Fibroblast of the aortic adventitia (primary cell): ENCODE measurements around the gene STKLD1. TPM values are rescaled to one million over a fixed set of nuclear protein-coding genes. Genes with fewer than 3 reads are reported as not detected.

ENCODE experiments used
- DNase-seq: peaks from one replicate; pipeline ENCODE4 v3.0.0-alpha.2; 2010; ENCODE audit warnings: low read depth
- H3K4me3 ChIP-seq: 2 replicates; pipeline ENCODE4 v1.5.1; 2011; ENCODE audit warnings: low read depth, mild to moderate bottlenecking, control low read depth, low read length, moderate library complexity
- total RNA-seq: library from RNA; depleted of rRNA; stranded (reverse); fragments of >200 nt; gene quantifications from 2 replicates; pipeline ENCODE4 v1.2.3, GENCODE V29; 2012; ENCODE audit warnings: low replicate concordance
- TF ChIP-seq, protein P1 (sequence below): IDR thresholded peaks from 2 replicates; pipeline ENCODE4 v1.5.1; 2011; ENCODE audit warnings: mild to moderate bottlenecking, low read length, control low read depth, inconsistent platforms; ENCODE audit not compliant: insufficient read depth

The STKLD1 gene
- total RNA-seq, 1 donor = 1.3 TPM

DNA sequence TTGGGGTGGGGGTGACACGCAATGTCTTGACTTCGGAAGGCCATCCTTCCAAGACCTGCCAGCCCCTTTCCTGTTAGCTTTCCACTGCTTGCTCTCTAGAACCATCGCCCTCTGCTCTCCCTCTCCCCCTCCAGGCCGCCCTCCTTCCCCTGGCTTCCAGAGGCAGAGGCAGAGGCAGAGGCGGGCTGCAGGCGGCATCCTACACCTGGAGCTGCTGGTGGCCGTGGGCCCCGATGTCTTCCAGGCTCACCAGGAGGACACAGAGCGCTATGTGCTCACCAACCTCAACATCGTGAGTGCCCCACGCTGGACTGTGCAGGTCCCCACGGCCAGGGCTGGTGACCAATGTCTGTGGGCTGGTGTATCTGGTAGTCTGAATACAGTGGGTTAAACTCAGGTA lies 48.0 kb downstream of the STKLD1 start:
- TF ChIP-seq, protein P1, sequence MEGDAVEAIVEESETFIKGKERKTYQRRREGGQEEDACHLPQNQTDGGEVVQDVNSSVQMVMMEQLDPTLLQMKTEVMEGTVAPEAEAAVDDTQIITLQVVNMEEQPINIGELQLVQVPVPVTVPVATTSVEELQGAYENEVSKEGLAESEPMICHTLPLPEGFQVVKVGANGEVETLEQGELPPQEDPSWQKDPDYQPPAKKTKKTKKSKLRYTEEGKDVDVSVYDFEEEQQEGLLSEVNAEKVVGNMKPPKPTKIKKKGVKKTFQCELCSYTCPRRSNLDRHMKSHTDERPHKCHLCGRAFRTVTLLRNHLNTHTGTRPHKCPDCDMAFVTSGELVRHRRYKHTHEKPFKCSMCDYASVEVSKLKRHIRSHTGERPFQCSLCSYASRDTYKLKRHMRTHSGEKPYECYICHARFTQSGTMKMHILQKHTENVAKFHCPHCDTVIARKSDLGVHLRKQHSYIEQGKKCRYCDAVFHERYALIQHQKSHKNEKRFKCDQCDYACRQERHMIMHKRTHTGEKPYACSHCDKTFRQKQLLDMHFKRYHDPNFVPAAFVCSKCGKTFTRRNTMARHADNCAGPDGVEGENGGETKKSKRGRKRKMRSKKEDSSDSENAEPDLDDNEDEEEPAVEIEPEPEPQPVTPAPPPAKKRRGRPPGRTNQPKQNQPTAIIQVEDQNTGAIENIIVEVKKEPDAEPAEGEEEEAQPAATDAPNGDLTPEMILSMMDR = no peak
- no peak overlapping the region for H3K4me3 ChIP-seq
- no peak for DNase-seq

DNA sequence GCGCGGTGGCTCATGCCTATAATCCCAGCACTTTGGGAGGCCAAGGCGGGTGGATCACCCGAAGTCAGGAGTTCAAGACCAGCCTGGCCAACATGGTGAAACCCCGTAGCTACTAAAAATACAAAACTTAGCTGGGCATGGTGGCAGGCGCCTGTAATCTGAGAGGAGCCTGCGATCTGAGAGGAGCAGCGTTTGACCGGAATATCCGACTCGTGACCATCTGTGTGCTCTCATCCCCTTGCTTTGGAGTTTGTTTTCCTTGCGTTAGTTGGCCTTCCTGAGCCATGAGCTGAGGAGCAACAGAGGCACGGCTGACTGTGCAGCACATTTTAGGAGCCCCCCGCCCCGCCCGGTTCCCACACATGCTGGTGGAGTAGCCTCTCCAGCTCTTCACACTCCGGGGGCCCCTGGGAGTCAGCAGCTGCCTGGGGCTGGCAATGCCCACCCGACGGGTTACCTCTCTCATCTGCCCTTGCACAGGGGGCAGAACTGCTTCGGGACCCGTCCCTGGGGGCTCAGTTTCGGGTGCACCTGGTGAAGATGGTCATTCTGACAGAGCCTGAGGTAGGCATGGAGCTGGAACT lies 49.0 kb downstream of the STKLD1 start:
- TF ChIP-seq, protein P1 = no peak
- no peak for DNase-seq
- H3K4me3 ChIP-seq = no peak overlapping the region

DNA sequence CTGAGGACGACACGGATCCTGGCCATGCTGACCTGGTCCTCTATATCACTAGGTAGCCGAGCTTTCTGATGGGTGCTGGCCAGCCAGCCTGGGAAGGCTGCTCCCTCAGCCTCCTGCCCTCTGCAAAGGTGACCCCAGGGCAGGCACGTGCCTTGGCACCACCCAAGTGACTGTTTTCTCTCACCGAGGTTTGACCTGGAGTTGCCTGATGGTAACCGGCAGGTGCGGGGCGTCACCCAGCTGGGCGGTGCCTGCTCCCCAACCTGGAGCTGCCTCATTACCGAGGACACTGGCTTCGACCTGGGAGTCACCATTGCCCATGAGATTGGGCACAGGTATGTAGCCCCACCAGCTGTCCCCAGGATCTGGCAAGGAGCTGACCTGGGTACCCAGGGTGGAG lies 49.8 kb downstream of the STKLD1 start:
- DNase-seq = no peak
- no peak overlapping the region for H3K4me3 ChIP-seq

DNA sequence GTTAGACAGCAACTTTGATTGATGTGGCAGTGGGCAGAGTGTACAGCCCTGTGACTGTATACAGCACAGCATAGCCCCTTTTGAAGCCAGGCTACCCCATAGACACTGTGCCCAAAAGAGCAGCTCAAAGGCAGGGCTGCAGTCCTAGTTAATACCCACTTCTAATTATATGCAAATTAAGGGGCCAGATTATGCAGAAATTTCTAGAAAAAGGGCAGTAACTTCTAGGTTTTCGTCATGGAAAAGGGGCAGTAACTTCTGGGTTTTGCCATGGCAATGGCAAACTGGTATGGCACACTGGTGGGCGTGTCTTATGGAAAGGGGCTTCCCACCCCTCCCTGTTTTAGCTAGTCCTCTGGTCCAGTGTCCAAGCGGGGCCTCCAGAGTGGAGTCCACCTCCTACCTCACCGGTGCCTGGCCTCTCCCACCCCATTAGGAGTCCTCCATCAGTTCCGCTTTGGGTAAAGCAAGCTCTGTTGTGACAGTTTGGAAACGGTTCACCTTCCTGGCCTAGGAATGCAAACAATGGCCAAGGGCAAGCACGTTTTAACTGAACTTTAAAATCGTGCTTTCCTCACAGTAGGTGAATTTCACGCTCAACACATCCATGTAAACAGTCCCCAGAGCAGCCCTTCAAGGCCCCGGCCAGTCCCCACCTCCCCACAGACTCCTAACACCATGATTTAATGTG lies 51.6 kb downstream of the STKLD1 start:
- DNase-seq = no peak
- H3K4me3 ChIP-seq = no peak overlapping the region

More for the DNA sequence above, 49.8 kb downstream of the STKLD1 start:
- TF ChIP-seq, protein P1 = no peak

DNA sequence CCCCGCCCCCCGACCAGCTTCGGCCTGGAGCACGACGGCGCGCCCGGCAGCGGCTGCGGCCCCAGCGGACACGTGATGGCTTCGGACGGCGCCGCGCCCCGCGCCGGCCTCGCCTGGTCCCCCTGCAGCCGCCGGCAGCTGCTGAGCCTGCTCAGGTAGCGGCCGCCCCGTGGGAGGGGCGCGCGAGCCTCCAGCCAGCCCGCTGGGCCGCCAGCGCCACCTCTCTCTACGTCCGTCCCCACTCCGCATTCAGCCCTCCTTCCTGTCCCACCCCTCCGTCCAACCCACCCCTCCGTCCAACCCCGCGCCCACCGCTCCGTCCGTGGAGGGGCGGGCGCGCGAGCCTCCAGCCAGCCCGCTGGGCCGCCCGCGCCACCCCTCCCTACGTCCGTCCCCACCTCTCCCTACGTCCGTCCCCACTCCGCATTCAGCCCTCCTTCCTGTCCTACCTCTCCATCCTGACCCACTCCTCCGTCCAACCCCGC lies 52.5 kb downstream of the STKLD1 start:
- H3K4me3 ChIP-seq = peak overlapping the region; percentile 28
- TF ChIP-seq, protein P1 = no peak
- no peak for DNase-seq

More for the DNA sequence above, 51.6 kb downstream of the STKLD1 start:
- TF ChIP-seq, protein P1 = no peak

DNA sequence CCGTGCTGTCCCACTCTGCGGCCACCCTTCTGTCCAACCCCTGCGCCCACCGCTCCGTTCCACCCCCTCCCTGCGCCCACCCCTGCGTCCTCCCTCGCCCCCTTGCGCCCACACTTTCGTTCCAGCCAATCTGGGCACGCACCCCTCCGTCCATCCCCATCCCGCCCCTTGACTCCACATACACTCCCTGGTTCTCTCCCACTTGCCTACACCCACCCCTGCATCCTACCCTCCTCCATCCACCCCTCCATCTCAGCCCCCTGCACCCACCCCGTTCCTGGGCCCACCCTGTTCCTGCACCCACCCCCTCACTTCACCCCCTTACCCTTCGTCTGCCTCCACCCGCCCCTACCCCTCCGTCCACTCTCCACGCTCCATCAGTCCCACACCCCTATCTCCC lies 53.0 kb downstream of the STKLD1 start:
- no peak for DNase-seq
- no peak overlapping the region for H3K4me3 ChIP-seq
- TF ChIP-seq, protein P1 = no peak
